Gastrocnemius medialis (tissue), 4 donors: Measurements from ENCODE around the gene ERC1. TPM values are rescaled to one million over a fixed set of nuclear protein-coding genes. Genes with fewer than 3 reads are reported as not detected.

Source experiments
- ATAC-seq, 2 donors: fragments of 150-250 bp; one replicate each; pipeline ENCODE4 v1.9.1; 2016
- DNase-seq, 2 donors: peaks; one replicate each; pipeline ENCODE4 v3.0.0-alpha.2; 2019
- H3K27ac ChIP-seq, 4 donors: fragments of 200-600 bp; sonication (generic); 1 replicate in 1 of 4; 2 replicates in 3 of 4; pipeline ENCODE4 v1.5.1; 2016 to 2018; ENCODE audit warnings: mild to moderate bottlenecking in 2 of 4, moderate library complexity in 1 of 4
- H3K27me3 ChIP-seq, 3 donors: fragments of 200-600 bp; sonication (generic) in 2 of 3; 1 replicate in 1 of 3; 2 replicates in 2 of 3; pipeline versions ENCODE4 v1.5.1 to v1.6.0; 2016 to 2019; ENCODE audit warnings: mild to moderate bottlenecking in 1 of 3, moderate library complexity in 1 of 3
- H3K36me3 ChIP-seq, 2 donors: fragments of 200-600 bp; sonication (generic) in 1 of 2; one replicate each; pipeline ENCODE4 v1.5.1; 2017 to 2018
- H3K4me1 ChIP-seq, 2 donors: fragments of 200-600 bp; sonication (generic) in 1 of 2; one replicate each; pipeline ENCODE4 v1.5.1; 2016 to 2017; ENCODE audit warnings: mild to moderate bottlenecking in 2 of 2
- H3K4me3 ChIP-seq, 4 donors: fragments of 200-600 bp; sonication (generic) in 3 of 4; 1 replicate in 1 of 4; 2 replicates in 3 of 4; pipeline ENCODE4 v1.5.1; 2016 to 2019; ENCODE audit warnings: mild to moderate bottlenecking in 2 of 4
- H3K9me3 ChIP-seq, 3 donors: fragments of 200-600 bp; sonication (generic) in 2 of 3; 1 replicate in 1 of 3; 2 replicates in 2 of 3; pipeline ENCODE4 v1.5.1; 2016 to 2019
- CTCF ChIP-seq, 5 experiments: fragments of 450-650 bp in 3 of 5; fragments of 200-600 bp in 2 of 5; sonication (generic) in 2 of 5; IDR thresholded peaks in 4 of 5; conservative IDR thresholded peaks in 1 of 5; 1 replicate in 4 of 5; 2 replicates in 1 of 5; pipeline ENCODE4 v1.5.1; 2016 to 2019; ENCODE audit warnings: antibody characterized with exemption in 5 of 5, mild to moderate bottlenecking in 3 of 5, moderate library complexity in 3 of 5
- POLR2A ChIP-seq, 2 donors: fragments of 450-650 bp; IDR thresholded peaks; one replicate each; pipeline ENCODE4 v1.6.1; 2017; ENCODE audit warnings: antibody characterized with exemption in 2 of 2, mild to moderate bottlenecking in 2 of 2, moderate library complexity in 2 of 2
- in situ Hi-C, 4 donors: fragments of 200-750 bp; cut with MboI; loops; one replicate each; pipeline versions ENCODE4 v1.15.0 to v1.8.0; 2017; ENCODE audit warnings: low sequenced_read_pairs in 4 of 4
- intact Hi-C: fragments of 100-400 bp; cut with DNase I; formaldehyde crosslinking; loops from one replicate; pipeline ENCODE4 v1.15.1; 2023; ENCODE audit warnings: low total_unique reads
- total RNA-seq, 4 donors: library from RNA; depleted of rRNA; stranded (reverse); fragments of >200 nt; gene quantifications; one replicate each; pipeline versions ENCODE4 v1.1.0 to v1.2.3, GENCODE V29; 2016

ERC1 gene
- total RNA-seq, 4 donors from 2014 or later: 20.3 to 39.1 (median 23.5) TPM

DNA sequence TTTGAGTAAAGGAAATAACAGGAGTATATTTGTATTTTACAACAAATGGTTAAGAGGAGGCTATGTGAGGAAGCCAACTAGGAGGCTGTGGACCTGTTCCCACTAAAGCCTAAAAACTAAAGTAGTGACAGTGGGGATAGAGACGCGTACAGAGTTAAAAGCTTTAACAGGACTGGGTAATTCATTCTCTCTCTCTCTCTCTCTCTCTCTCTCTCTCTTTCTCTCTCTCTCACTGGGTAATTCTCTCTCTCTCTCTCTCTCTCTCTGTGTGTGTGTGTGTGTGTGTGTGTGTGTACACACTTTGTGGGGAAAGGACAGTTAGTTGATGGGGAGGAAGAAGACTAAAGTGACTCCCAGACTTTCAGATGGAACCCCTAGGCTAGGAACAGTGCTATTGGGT is 16.3 kb downstream of the ERC1 start:
- intact Hi-C loops: no loop called here
- H3K27me3 ChIP-seq: no peaks in the 10 kb centered on the region
- ATAC-seq: no peak
- no peak for DNase-seq
- in situ Hi-C loops: no loop called here
- no peak overlapping the region for H3K27ac ChIP-seq
- H3K36me3 ChIP-seq: no peaks in the 10 kb centered on the region
- no peaks in the 10 kb centered on the region for H3K9me3 ChIP-seq
- peaks cover 12 to 14% of the 10 kb centered on the region in 2 donors for H3K4me1 ChIP-seq
- no peak overlapping the region for H3K4me3 ChIP-seq
- no peak for TF ChIP-seq POLR2A (IDR thresholded peaks at IDR 0.05)
- TF ChIP-seq CTCF (IDR thresholded peaks at IDR 0.05 in 4 of 5, conservative IDR thresholded peaks at IDR 0.05 in 1 of 5): no peak

DNA sequence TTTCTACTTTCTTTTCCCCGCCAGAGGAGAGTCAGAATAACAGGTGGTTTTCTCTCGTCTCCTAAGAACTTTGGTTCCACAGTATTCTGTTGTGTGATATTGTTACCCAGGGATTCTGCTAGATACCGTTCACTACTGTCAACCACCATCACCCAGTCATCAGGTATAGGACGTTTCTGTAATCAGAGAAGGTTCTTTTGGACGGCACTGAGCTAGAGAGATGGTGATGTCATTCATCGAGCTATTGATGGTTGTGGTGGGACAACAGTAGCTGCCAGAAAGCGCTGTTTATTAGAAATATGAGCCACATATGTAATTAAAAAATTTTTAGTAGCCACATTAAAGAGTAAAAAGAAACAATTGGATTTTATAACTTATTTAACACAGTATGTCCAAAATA is 17.0 kb downstream of the ERC1 start:
- H3K9me3 ChIP-seq: no peaks in the 10 kb centered on the region
- TF ChIP-seq CTCF (IDR thresholded peaks at IDR 0.05 in 4 of 5, conservative IDR thresholded peaks at IDR 0.05 in 1 of 5): no peak
- TF ChIP-seq POLR2A (IDR thresholded peaks at IDR 0.05): no peak
- peaks cover 12 to 17% of the 10 kb centered on the region in 2 donors for H3K4me1 ChIP-seq
- no peak for DNase-seq
- no peaks in the 10 kb centered on the region for H3K27me3 ChIP-seq
- in situ Hi-C loops (no loop called here), intact Hi-C loops (no loop called here)
- H3K4me3 ChIP-seq: no peak overlapping the region
- ATAC-seq: no peak
- no peak overlapping the region for H3K27ac ChIP-seq
- no peaks in the 10 kb centered on the region for H3K36me3 ChIP-seq

DNA sequence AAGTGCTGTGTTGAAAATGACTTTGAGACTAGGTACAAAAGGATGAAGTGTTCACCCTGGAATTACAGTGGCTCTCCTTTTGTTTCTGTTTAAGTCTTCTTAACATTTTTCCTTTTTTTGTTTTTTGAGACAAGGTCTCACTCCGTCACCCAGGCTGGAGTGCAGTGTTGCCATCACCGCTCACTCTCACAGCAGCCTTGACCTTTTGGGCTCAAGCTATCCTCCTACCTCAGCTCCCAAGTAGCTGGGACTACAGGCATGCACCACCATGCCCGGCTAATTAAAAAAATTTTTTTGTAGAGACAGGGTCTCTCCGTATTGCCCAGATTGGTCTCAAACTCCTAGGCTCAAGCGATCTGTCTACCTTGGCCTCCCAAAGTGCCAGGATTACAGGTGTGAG is 20.1 kb downstream of the ERC1 start:
- ATAC-seq (no peak), DNase-seq (no peak)
- Histone ChIP-seq H3K27ac (no peak overlapping the region), H3K27me3 (no peaks in the 10 kb centered on the region), H3K36me3 (no peaks in the 10 kb centered on the region), H3K4me3 (no peak overlapping the region), H3K9me3 (no peaks in the 10 kb centered on the region), H3K4me1 (peaks cover 5 to 8% of the 10 kb centered on the region in 2 donors)
- TF ChIP-seq CTCF (IDR thresholded peaks at IDR 0.05 in 4 of 5, conservative IDR thresholded peaks at IDR 0.05 in 1 of 5) (no peak), POLR2A (IDR thresholded peaks at IDR 0.05) (no peak)
- in situ Hi-C loops (no loop called here), intact Hi-C loops (no loop called here)

DNA sequence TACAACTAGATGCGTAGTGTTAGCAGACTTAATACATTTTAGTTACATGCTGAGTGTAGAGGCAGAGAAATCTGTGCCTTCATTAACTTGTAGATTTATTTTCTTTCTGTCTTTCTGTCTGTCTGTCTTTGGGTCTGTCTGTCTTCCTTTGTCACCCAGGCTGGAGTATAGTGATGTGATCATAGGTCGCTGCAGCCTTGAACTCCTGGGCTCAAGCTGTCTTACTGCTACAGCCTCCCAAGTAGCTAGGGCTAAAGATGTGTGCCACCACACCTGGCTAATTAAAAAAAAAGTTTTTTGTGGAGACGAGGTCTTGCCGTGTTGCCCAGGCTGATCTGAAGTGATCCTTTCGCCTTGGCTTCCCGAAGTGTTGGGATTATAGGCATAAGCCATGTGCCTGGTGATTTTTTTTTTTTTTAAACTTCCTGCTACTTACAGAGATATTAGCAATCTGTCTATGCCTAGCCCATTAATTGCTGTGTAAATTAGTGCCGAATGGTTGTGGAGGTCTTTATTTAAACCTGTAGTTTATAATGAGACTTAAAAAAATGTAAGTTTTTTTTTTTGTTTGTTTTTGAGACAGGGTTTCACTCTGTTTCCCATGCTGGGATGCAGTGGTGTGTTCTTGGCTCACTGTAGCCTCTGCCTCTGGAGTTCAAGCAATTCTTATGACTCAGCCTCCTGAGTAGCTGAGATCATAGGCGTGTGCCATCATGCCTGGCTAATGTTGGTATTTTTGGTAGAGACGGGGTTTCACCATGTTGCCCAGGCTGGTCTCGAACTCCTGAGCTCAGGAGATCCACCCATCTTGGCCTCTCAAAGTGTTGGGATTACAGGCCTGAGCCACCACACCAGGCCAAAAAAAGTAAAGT is 22.8 kb downstream of the ERC1 start:
- no peaks in the 10 kb centered on the region for H3K36me3 ChIP-seq
- no peak for DNase-seq
- in situ Hi-C loops: no loop called here
- peaks cover 0 to 3% of the 10 kb centered on the region in 2 donors for H3K4me1 ChIP-seq
- H3K9me3 ChIP-seq: no peaks in the 10 kb centered on the region
- H3K27me3 ChIP-seq: no peaks in the 10 kb centered on the region
- no peak overlapping the region for H3K4me3 ChIP-seq
- ATAC-seq: peak in 1 of 2 donors; percentile 70
- TF ChIP-seq POLR2A (IDR thresholded peaks at IDR 0.05) (no peak), CTCF (IDR thresholded peaks at IDR 0.05 in 4 of 5, conservative IDR thresholded peaks at IDR 0.05 in 1 of 5) (no peak)
- intact Hi-C loops: no loop called here
- no peak overlapping the region for H3K27ac ChIP-seq
